Neuronal stem cell (in vitro differentiated cells): ENCODE data around the gene NFS1.

Source experiments
- DNase-seq: peaks from one replicate; pipeline ENCODE4 v3.0.0-alpha.2; 2013; ENCODE audit warnings: low spot score
- H2AFZ ChIP-seq: one replicate; pipeline ENCODE4 v1.6.1; 2013; ENCODE audit warnings: mild to moderate bottlenecking, low read length, inconsistent platforms
- H2AK5ac ChIP-seq: 2 replicates; pipeline ENCODE4 v1.6.1; 2013; ENCODE audit warnings: low read depth, mild to moderate bottlenecking, inconsistent platforms, low read length, moderate library complexity, mixed read lengths
- H2BK120ac ChIP-seq: 2 replicates; pipeline ENCODE4 v1.6.1; 2013; ENCODE audit warnings: low read depth, mild to moderate bottlenecking, inconsistent platforms, low read length, moderate library complexity, mixed read lengths
- H2BK12ac ChIP-seq: one replicate; pipeline ENCODE4 v1.6.1; 2013; ENCODE audit warnings: low read length, inconsistent platforms
- H2BK15ac ChIP-seq: 2 replicates; pipeline ENCODE4 v1.6.1; 2013; ENCODE audit warnings: mild to moderate bottlenecking, low read length, inconsistent platforms, mixed read lengths
- H2BK5ac ChIP-seq: one replicate; pipeline ENCODE4 v1.6.1; 2013; ENCODE audit warnings: inconsistent platforms, mild to moderate bottlenecking, low read length, moderate library complexity
- H3K14ac ChIP-seq: one replicate; pipeline ENCODE4 v1.6.1; 2013; ENCODE audit warnings: low read length, inconsistent platforms
- H3K18ac ChIP-seq: 2 replicates; pipeline ENCODE4 v1.6.1; 2013; ENCODE audit warnings: low read length, inconsistent platforms
- H3K23ac ChIP-seq: 2 replicates; pipeline ENCODE4 v1.6.1; 2013; ENCODE audit warnings: low read depth, mild to moderate bottlenecking, mixed read lengths, low read length, inconsistent platforms; ENCODE audit not compliant: poor library complexity
- H3K27ac ChIP-seq: replicated peaks from 3 replicates; pipeline ENCODE4 v1.5.1; 2013; ENCODE audit warnings: low read length, inconsistent platforms
- H3K27me3 ChIP-seq, 3 experiments: 2 replicates each; pipeline ENCODE4 v1.6.1; 2013; ENCODE audit warnings: low read length in 3 of 3, mild to moderate bottlenecking in 2 of 3, inconsistent platforms in 1 of 3, low read depth in 1 of 3, mixed read lengths in 1 of 3, moderate library complexity in 1 of 3; ENCODE audit not compliant: control insufficient read depth in 3 of 3, insufficient read depth in 3 of 3
- H3K36me3 ChIP-seq, 2 donors: replicated peaks in 1 of 2; 2 replicates each; pipeline ENCODE4 v1.6.1; 2013; ENCODE audit warnings: low read length in 2 of 2; ENCODE audit not compliant: control insufficient read depth in 2 of 2, insufficient read depth in 2 of 2
- H3K4ac ChIP-seq: 2 replicates; pipeline ENCODE4 v1.6.1; 2013; ENCODE audit warnings: inconsistent platforms, mild to moderate bottlenecking, low read length, moderate library complexity
- H3K4me1 ChIP-seq, 2 donors: 1 replicate in 1 of 2; 2 replicates in 1 of 2; pipeline ENCODE4 v1.6.1; 2013; ENCODE audit warnings: low read length in 2 of 2, low read depth in 1 of 2; ENCODE audit not compliant: control insufficient read depth in 2 of 2, insufficient read depth in 1 of 2
- H3K4me2 ChIP-seq: one replicate; pipeline ENCODE4 v1.6.1; 2013; ENCODE audit warnings: mild to moderate bottlenecking, low read length, inconsistent platforms; ENCODE audit not compliant: insufficient read depth, poor library complexity, severe bottlenecking
- H3K4me3 ChIP-seq, 2 donors: 2 replicates each; pipeline ENCODE4 v1.5.1; 2013; ENCODE audit warnings: low read length in 2 of 2, mild to moderate bottlenecking in 2 of 2, inconsistent platforms in 1 of 2, moderate library complexity in 1 of 2
- H3K79me1 ChIP-seq: one replicate; pipeline ENCODE4 v1.6.1; 2013; ENCODE audit warnings: low read depth, mild to moderate bottlenecking, inconsistent platforms, low read length, moderate library complexity
- H3K9ac ChIP-seq: one replicate; pipeline ENCODE4 v1.6.1; 2013; ENCODE audit warnings: mild to moderate bottlenecking, low read depth, low read length, inconsistent platforms; ENCODE audit not compliant: poor library complexity
- H3K9me3 ChIP-seq, 2 donors: replicated peaks in 1 of 2; 2 replicates each; pipeline versions ENCODE3 to v1.6.1; 2013; ENCODE audit warnings: low read length in 2 of 2, mild to moderate bottlenecking in 2 of 2, inconsistent platforms in 1 of 2, low read depth in 1 of 2, mixed read lengths in 1 of 2, moderate library complexity in 1 of 2; ENCODE audit not compliant: control insufficient read depth in 2 of 2, insufficient read depth in 1 of 2
- H4K8ac ChIP-seq: one replicate; pipeline ENCODE4 v1.6.1; 2013; ENCODE audit warnings: low read depth, mild to moderate bottlenecking, inconsistent platforms, low read length, moderate library complexity
- H4K91ac ChIP-seq: one replicate; pipeline ENCODE4 v1.6.1; 2013; ENCODE audit warnings: low read length, low read depth, mild to moderate bottlenecking, inconsistent platforms; ENCODE audit not compliant: poor library complexity
- WGBS, 2 donors: extraction: QIAGEN DNeasy Blood & Tissue Kit; methylation state at CpG; one replicate each; pipeline ENCODE4 v1.1.7; 2013; ENCODE audit warnings: missing lambda C conversion rate in 2 of 2, mixed read lengths in 1 of 2; ENCODE audit not compliant: insufficient read length in 2 of 2, insufficient replicate concordance in 1 of 2; ENCODE audit errors: extremely low coverage in 2 of 2; 5-methylcytosine and 5-hydroxymethylcytosine counted together

Gene NFS1

GRCh38 chr20:35648836-35649235, 50.3 kb downstream of the NFS1 start:
- Histone ChIP-seq H2BK12ac (no peak overlapping the region), H2BK5ac (no peak overlapping the region), H3K9ac (no peak overlapping the region), H3K36me3 (peaks cover 7 to 82% of the 10 kb centered on the region in 2 donors), H4K91ac (no peak overlapping the region), H3K18ac (no peak overlapping the region), H2BK15ac (no peak overlapping the region), H3K4me1 (no peaks in the 10 kb centered on the region), H3K4me3 (no peak overlapping the region), H3K27ac (no peak overlapping the region), H3K23ac (no peak overlapping the region), H3K79me1 (peaks cover 7% of the 10 kb centered on the region), H2BK120ac (no peak overlapping the region), H3K9me3 (no peaks in the 10 kb centered on the region), H3K14ac (no peak overlapping the region), H2AFZ (no peak overlapping the region), H3K27me3 (no peaks in the 10 kb centered on the region), H2AK5ac (no peak overlapping the region), H3K4ac (no peak overlapping the region), H3K4me2 (no peak overlapping the region), H4K8ac (no peak overlapping the region)
- no peak for DNase-seq

DNA sequence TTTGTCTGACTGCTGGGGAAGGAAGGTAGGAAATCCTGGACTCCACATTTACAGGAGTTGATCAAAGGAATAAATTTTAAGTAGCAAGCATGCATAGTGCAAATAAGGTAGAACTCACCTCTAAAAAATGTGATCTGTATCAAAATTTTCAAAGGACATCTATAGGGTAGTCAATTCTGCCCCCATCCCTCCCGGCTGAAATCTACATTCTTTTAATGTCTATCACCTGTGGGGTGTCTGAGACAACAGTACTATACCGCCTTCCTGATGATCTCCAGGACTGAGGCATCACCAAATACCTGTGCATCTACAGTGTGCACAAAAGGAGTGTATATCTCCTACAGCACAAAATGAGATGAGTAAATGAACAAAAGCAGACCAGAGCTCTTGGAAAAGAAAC, 54.3 kb downstream of the NFS1 start:
- H4K91ac ChIP-seq = no peak overlapping the region
- H3K27me3 ChIP-seq = no peaks in the 10 kb centered on the region
- no peak overlapping the region for H4K8ac ChIP-seq
- no peak overlapping the region for H3K4ac ChIP-seq
- H3K4me2 ChIP-seq = no peak overlapping the region
- no peak overlapping the region for H3K23ac ChIP-seq
- no peak overlapping the region for H2BK120ac ChIP-seq
- H2AK5ac ChIP-seq = no peak overlapping the region
- no peak overlapping the region for H3K9ac ChIP-seq
- no peak overlapping the region for H2AFZ ChIP-seq
- H3K4me3 ChIP-seq = no peak overlapping the region
- H3K79me1 ChIP-seq = peaks cover 3% of the 10 kb centered on the region
- H3K9me3 ChIP-seq = no peaks in the 10 kb centered on the region
- H2BK15ac ChIP-seq = no peak overlapping the region
- H3K14ac ChIP-seq = no peak overlapping the region
- H3K4me1 ChIP-seq = peaks cover 0 to 2% of the 10 kb centered on the region in 2 donors
- no peak overlapping the region for H2BK12ac ChIP-seq
- H3K18ac ChIP-seq = no peak overlapping the region
- no peak for DNase-seq
- no peak overlapping the region for H3K27ac ChIP-seq
- WGBS, 2 donors = no CpG with 5 or more reads among the region's 2 CpGs
- peaks cover 0 to 48% of the 10 kb centered on the region in 2 donors for H3K36me3 ChIP-seq
- H2BK5ac ChIP-seq = no peak overlapping the region

- peaks cover 0 to 2% of the 10 kb centered on the region in 2 donors for H3K4me1 ChIP-seq
- no peak overlapping the region for H3K14ac ChIP-seq
- no peak overlapping the region for H2AFZ ChIP-seq
- peaks cover 0 to 31% of the 10 kb centered on the region in 2 donors for H3K36me3 ChIP-seq
- H4K91ac ChIP-seq = no peak overlapping the region
- H3K4ac ChIP-seq = no peak overlapping the region
- no peak overlapping the region for H3K18ac ChIP-seq
- H3K27me3 ChIP-seq = no peaks in the 10 kb centered on the region
- no peak overlapping the region for H3K9ac ChIP-seq
- H2BK15ac ChIP-seq = no peak overlapping the region
- H3K79me1 ChIP-seq = peaks cover 3% of the 10 kb centered on the region
- H3K9me3 ChIP-seq = no peaks in the 10 kb centered on the region
- no peak overlapping the region for H3K4me2 ChIP-seq
- no peak overlapping the region for H2BK12ac ChIP-seq
- no peak overlapping the region for H3K23ac ChIP-seq
- no peak overlapping the region for H3K27ac ChIP-seq
- WGBS, 2 donors = no CpG with 5 or more reads among the region's 7 CpGs
- no peak overlapping the region for H3K4me3 ChIP-seq
- DNase-seq = no peak
- H4K8ac ChIP-seq = no peak overlapping the region
- H2BK120ac ChIP-seq = no peak overlapping the region
- no peak overlapping the region for H2BK5ac ChIP-seq
- H2AK5ac ChIP-seq = no peak overlapping the region
Observed at GRCh38 chr20:35643045-35643444, 56.1 kb downstream of the NFS1 start.

GRCh38 chr20:35641743-35642142, 57.4 kb downstream of the NFS1 start:
- Histone ChIP-seq H3K36me3 (peaks cover 0 to 24% of the 10 kb centered on the region in 2 donors), H2AFZ (no peak overlapping the region), H3K4ac (no peak overlapping the region), H3K4me3 (no peak overlapping the region), H2AK5ac (no peak overlapping the region), H4K91ac (no peak overlapping the region), H3K4me1 (peaks cover 0 to 2% of the 10 kb centered on the region in 2 donors), H3K14ac (no peak overlapping the region), H3K9me3 (no peaks in the 10 kb centered on the region), H4K8ac (no peak overlapping the region), H2BK12ac (no peak overlapping the region), H3K27ac (no peak overlapping the region), H3K23ac (no peak overlapping the region), H2BK5ac (no peak overlapping the region), H3K9ac (no peak overlapping the region), H2BK120ac (no peak overlapping the region), H2BK15ac (no peak overlapping the region), H3K27me3 (no peaks in the 10 kb centered on the region), H3K18ac (no peak overlapping the region), H3K4me2 (no peak overlapping the region), H3K79me1 (peaks cover 6% of the 10 kb centered on the region)
- no peak for DNase-seq
- WGBS, 2 donors = no CpG with 5 or more reads among the region's 4 CpGs
